Kidney (tissue), 14 donors: Measurements from ENCODE around the gene CHPF2. TPM values are rescaled to one million over a fixed set of nuclear protein-coding genes. Genes with fewer than 3 reads are reported as not detected.

ENCODE experiments used
- DNase-seq, 5 donors: peaks; one replicate each; pipeline ENCODE4 v3.0.0-alpha.2; 2013 to 2020
- FAIRE-seq: peaks from 2 replicates; lab custom pipeline; 2012; peaks lifted over from hg19 to GRCh38; lab: Jason Lieb, UNC
- H3K27ac ChIP-seq, 2 donors: one replicate each; pipeline ENCODE4 v1.7.0; 2013; ENCODE audit warnings: low read depth in 2 of 2, low read length in 2 of 2, inconsistent platforms in 1 of 2
- H3K27me3 ChIP-seq: one replicate; pipeline ENCODE4 v1.7.1; 2013; ENCODE audit warnings: low read length, inconsistent platforms; ENCODE audit not compliant: control insufficient read depth, insufficient read depth
- H3K36me3 ChIP-seq, 3 donors: one replicate each; pipeline versions ENCODE4 v1.7.0 to v1.7.1; 2013; ENCODE audit warnings: low read length in 3 of 3, control low read depth in 1 of 3, inconsistent platforms in 1 of 3; ENCODE audit not compliant: insufficient read depth in 3 of 3, control insufficient read depth in 2 of 3
- H3K4me1 ChIP-seq, 3 donors: one replicate each; pipeline versions ENCODE4 v1.7.0 to v1.7.1; 2013; ENCODE audit warnings: low read length in 3 of 3, inconsistent platforms in 1 of 3, low read depth in 1 of 3; ENCODE audit not compliant: control insufficient read depth in 2 of 3, insufficient read depth in 2 of 3
- H3K4me3 ChIP-seq, 3 donors: one replicate each; pipeline versions ENCODE4 v1.7.0 to v1.8.1; 2013; ENCODE audit warnings: low read length in 3 of 3, control low read depth in 1 of 3, inconsistent platforms in 1 of 3
- H3K9ac ChIP-seq, 3 donors: one replicate each; pipeline versions ENCODE4 v1.7.0 to v1.7.1; 2013; ENCODE audit warnings: low read length in 3 of 3, control low read depth in 1 of 3, inconsistent platforms in 1 of 3
- H3K9me3 ChIP-seq, 3 donors: one replicate each; pipeline versions ENCODE4 v1.7.0 to v1.7.1; 2013; ENCODE audit warnings: low read length in 3 of 3, control low read depth in 1 of 3, inconsistent platforms in 1 of 3; ENCODE audit not compliant: control insufficient read depth in 2 of 3, insufficient read depth in 1 of 3
- CTCF ChIP-seq: IDR thresholded peaks from 3 replicates; pipeline ENCODE4 v1.5.1; 2012; ENCODE audit warnings: mild to moderate bottlenecking, moderate library complexity, borderline replicate concordance; ENCODE audit not compliant: insufficient read depth; ENCODE audit errors: extremely low read depth
- intact Hi-C: fragments of 100-400 bp; cut with DNase I; formaldehyde crosslinking; loops from one replicate; pipeline ENCODE4 v1.11.1; 2022
- polyA plus RNA-seq: library from polyadenylated mRNA; stranded (reverse); fragments of 350-450 nt; fragmentation: Illumina TruSeq; extraction: RNeasy Lipid Tissue Mini Kit (QIAGEN cat#74804); gene quantifications from one replicate; pipeline ENCODE4 v1.2.3, GENCODE V29; 2014; ENCODE audit warnings: low read depth, low replicate concordance; ENCODE audit not compliant: insufficient read depth
- total RNA-seq: library from RNA; stranded (reverse); fragmentation: NEBNext Ultra II Directional; extraction: Animal tissue kit (Norgen Biotek cat#: 25700); gene quantifications from one replicate; pipeline ENCODE4 v1.2.1, GENCODE V29; 2021
- donor health status: control.
- donor health status: control.
- donor health status: control.
- donor health status: control.
- donor health status: control.
- donor health status: DM: yes; HTN: yes; CAD: no.
- donor health status: Normal renal cell carcinoma (clear cell type).

Gene CHPF2
- total and polyA plus RNA-seq, 2 donors from 2014 or later = 15.6 to 45.2 TPM

DNA sequence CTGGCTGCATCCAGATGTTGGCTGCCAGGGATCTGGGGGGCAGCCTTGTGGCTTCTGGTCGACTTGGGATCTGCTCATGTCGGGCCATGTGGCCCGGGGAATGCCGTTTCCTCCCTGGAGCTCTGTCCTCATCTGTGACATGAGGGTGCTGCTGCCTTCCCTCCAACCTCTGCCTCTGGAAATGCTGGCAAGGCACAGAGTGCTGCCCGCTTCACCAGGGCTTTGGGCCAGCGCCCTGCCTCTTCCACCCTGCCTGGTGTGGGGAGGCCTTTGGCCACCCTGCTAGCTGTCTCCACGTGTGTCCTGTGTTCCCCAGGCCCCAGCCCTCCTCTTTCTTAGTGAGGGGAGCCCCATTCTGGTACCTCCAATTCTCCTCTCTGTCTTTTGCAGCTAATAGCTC, 22.0 kb downstream of the CHPF2 start:
- no peak for TF ChIP-seq CTCF
- no peaks in the 10 kb centered on the region for H3K27me3 ChIP-seq
- H3K36me3 ChIP-seq = no peaks in the 10 kb centered on the region
- H3K4me3 ChIP-seq = no peak overlapping the region
- H3K4me1 ChIP-seq = peaks cover 10 to 28% (median 15%) of the 10 kb centered on the region in 3 donors
- DNase-seq = peak in 1 of 5 donors; percentile 63
- no peaks in the 10 kb centered on the region for H3K9me3 ChIP-seq
- no peak overlapping the region for H3K9ac ChIP-seq
- FAIRE-seq = no peak
- intact Hi-C loops = no loop called here
- H3K27ac ChIP-seq = no peak overlapping the region

GRCh38 chr7:151254851-151255250, 22.6 kb downstream of the CHPF2 start:
- Histone ChIP-seq H3K36me3 (no peaks in the 10 kb centered on the region), H3K27me3 (no peaks in the 10 kb centered on the region), H3K4me3 (no peak overlapping the region), H3K27ac (no peak overlapping the region), H3K9me3 (no peaks in the 10 kb centered on the region), H3K9ac (no peak overlapping the region), H3K4me1 (peaks cover 10 to 24% (median 13%) of the 10 kb centered on the region in 3 donors)
- intact Hi-C loops = no loop called here
- DNase-seq = peak in 1 of 5 donors; percentile 57
- FAIRE-seq = no peak
- no peak for TF ChIP-seq CTCF

- Histone ChIP-seq H3K36me3 (no peaks in the 10 kb centered on the region), H3K27ac (no peak overlapping the region), H3K4me1 (peaks cover 8 to 20% (median 8%) of the 10 kb centered on the region in 3 donors), H3K27me3 (no peaks in the 10 kb centered on the region), H3K9me3 (no peaks in the 10 kb centered on the region), H3K4me3 (no peak overlapping the region), H3K9ac (no peak overlapping the region)
- peak in 1 of 5 donors; percentile 41 for DNase-seq
- no peak for TF ChIP-seq CTCF
- no peak for FAIRE-seq
- intact Hi-C loops = no loop called here
These were observed 23.1 kb downstream of the CHPF2 start for GRCh38 chr7:151255390-151255789.
